ENCODE data around the gene OR51F2.

Gene OR51F2

DNA sequence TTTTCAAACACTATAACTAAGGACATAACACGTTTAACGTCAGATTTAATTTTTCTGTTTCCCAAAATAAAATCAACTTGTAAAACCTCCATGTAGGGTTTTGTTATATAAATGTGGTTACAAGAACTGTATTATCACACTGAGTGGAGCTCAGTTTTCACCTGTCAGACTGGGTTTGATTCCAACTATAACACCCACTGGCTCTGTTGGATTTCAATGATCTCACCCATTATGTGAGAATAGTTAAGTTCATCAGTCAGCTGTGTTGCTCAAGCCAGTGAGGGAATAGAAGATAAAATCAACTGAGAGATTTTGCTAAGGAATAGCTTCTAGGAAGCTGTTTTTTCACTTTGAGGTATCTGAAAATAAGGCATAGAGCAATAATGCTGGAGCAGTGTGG, 11.9 kb upstream of the OR51F2 start:
- no peak overlapping the region for H3K4me3 ChIP-seq (ENCODE audit: low read depth, low read length)
- no peak for DNase-seq (ENCODE audit: low read depth)
- TF ChIP-seq, protein P1, sequence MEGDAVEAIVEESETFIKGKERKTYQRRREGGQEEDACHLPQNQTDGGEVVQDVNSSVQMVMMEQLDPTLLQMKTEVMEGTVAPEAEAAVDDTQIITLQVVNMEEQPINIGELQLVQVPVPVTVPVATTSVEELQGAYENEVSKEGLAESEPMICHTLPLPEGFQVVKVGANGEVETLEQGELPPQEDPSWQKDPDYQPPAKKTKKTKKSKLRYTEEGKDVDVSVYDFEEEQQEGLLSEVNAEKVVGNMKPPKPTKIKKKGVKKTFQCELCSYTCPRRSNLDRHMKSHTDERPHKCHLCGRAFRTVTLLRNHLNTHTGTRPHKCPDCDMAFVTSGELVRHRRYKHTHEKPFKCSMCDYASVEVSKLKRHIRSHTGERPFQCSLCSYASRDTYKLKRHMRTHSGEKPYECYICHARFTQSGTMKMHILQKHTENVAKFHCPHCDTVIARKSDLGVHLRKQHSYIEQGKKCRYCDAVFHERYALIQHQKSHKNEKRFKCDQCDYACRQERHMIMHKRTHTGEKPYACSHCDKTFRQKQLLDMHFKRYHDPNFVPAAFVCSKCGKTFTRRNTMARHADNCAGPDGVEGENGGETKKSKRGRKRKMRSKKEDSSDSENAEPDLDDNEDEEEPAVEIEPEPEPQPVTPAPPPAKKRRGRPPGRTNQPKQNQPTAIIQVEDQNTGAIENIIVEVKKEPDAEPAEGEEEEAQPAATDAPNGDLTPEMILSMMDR (IDR thresholded peaks at IDR 0.05; ENCODE audit: control insufficient read depth, extremely low read depth, insufficient read depth): no peak

DNA sequence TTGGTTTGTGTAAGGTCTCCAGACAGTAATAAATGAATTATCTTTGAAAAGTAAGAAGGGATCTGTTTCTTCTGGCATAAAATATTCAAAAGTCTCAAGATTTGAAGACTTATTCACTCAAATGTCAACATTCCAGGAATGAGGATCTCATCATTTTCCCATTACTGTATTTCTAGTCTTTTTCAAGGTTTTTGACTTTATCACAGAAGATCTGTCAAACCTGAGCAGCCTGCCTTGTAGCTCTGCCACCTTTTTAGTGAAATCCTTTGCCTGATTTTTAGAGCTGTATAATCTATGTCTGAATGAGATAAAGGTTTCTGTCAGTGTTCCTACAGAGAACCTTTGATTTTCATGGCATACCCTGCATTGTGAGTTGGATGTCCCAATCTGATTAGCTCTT, 4.0 kb downstream of the OR51F2 start:
- DNase-seq (ENCODE audit: low read depth): no peak
- TF ChIP-seq, protein P1 (IDR thresholded peaks at IDR 0.05; ENCODE audit: control insufficient read depth, extremely low read depth, insufficient read depth): no peak
- H3K4me3 ChIP-seq (ENCODE audit: low read depth, low read length): no peak overlapping the region

DNA sequence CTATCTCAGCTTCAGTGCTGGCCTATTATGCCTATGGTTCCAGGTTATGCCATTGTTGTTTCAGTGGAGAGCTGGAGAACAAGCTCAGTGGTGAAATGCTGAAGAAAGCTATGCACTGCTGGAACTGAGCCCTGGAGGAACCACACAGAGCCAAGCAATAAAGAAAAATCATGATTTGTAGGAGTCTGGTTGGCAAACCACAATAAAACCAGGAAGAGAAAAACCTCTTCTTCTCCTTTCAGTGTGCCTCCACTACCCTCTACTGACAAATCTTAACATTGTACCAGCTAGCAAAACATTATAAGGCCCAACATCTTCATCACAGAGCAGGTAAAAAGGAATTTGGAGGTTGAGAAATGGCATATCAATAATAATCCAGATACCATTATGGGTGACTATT, 5.3 kb downstream of the OR51F2 start:
- TF ChIP-seq, protein P1 (IDR thresholded peaks at IDR 0.05; ENCODE audit: control insufficient read depth, extremely low read depth, insufficient read depth): peak; percentile 81
- peak; percentile 97 for DNase-seq (ENCODE audit: low read depth)
- no peak overlapping the region for H3K4me3 ChIP-seq (ENCODE audit: low read depth, low read length)

DNA sequence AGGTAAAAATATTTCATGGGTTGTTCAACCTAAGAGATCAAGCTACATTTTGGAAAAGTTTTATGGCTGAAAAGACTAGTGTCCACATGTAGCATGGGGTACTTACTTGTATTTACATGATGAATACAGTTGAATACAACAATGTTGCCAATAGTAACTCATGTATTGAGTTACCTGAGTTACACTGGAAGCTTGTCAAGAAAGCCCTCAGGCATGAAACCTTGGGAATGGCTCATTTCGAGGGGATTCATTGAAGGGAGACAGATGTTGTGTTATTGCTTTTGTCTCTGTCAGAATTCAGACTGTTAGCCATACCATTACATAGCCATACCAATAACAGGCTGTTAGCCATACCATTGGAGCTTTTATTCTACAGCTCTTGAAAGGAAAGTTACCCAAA, 9.2 kb downstream of the OR51F2 start:
- TF ChIP-seq, protein P1 (IDR thresholded peaks at IDR 0.05; ENCODE audit: control insufficient read depth, extremely low read depth, insufficient read depth): no peak
- H3K4me3 ChIP-seq (ENCODE audit: low read depth, low read length): no peak overlapping the region
- DNase-seq (ENCODE audit: low read depth): no peak

DNA sequence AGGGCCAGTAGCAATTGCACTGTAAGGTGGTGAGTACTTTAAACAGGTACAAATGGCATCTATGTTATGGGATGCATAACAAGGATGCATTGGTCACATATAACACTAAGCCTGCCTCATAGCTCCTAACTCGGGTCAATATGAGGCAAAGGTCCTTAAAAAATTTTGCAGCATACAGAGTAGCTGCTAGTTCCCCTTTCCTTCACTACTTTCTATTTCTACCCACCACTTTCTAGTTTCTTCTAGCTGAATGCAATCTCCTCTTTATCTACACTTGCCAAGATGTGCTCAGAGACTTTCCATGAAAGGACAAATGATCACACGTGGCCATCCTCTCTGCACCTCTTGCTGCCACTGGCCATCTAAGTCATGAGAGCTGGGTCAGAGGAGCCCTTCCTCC, 9.8 kb downstream of the OR51F2 start:
- TF ChIP-seq, protein P1 (IDR thresholded peaks at IDR 0.05; ENCODE audit: control insufficient read depth, extremely low read depth, insufficient read depth): no peak
- H3K4me3 ChIP-seq (ENCODE audit: low read depth, low read length): no peak overlapping the region
- no peak for DNase-seq (ENCODE audit: low read depth)

DNA sequence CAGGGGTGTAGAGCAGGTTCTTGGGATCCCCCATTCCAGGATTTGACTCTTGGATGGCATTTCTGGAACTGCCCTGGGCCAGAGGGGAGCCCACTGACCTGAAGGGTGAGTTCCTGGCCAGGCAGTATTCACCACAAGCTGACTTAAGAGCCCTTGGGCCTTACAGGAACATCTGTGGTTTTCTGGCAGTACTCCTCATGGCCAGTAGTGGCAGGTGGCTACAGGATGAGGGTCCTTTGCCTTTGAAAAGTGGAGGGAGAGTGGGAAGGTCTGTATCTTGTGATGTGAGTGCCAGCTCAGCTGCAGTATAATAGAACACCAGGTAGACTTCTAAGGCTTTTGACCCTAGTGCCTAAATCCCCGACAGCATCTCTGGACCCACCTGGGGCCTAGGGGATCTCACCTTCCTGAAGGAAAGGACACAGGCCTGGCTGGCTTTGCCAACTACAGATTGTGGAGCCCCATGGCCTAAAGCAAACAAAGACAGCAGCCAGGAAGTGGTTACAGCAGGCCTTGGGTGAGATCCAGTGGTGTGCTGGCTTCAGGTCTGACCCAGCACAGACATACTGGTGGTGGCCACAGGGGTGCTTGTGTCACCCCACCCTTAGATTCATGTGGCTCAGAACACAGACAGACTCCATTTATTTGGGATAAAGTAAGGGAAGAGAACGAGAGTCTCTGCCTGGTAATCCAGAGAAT, 18.9 kb downstream of the OR51F2 start:
- no peak overlapping the region for H3K4me3 ChIP-seq (ENCODE audit: low read depth, low read length)
- TF ChIP-seq, protein P1 (IDR thresholded peaks at IDR 0.05; ENCODE audit: control insufficient read depth, extremely low read depth, insufficient read depth): no peak
- peak; percentile 46 for DNase-seq (ENCODE audit: low read depth)

Measured in LNCaP clone FGC (cell line).